ENCODE measurements around the gene ARX. TPM values are rescaled to one million over a fixed set of nuclear protein-coding genes. Genes with fewer than 3 reads are reported as not detected.

The ARX gene
- total and polyA plus RNA-seq, 2 experiments from 2014 or later, result 0.11 TPM; not detected in 1

- WGBS (ENCODE audit: low lambda C conversion rate, missing lambda C conversion rate), result 65% methylated on average over 5 of the region's 5 CpGs
Measured at GRCh38 chrX:24982306-24982965, 33.3 kb downstream of the ARX start.

DNA sequence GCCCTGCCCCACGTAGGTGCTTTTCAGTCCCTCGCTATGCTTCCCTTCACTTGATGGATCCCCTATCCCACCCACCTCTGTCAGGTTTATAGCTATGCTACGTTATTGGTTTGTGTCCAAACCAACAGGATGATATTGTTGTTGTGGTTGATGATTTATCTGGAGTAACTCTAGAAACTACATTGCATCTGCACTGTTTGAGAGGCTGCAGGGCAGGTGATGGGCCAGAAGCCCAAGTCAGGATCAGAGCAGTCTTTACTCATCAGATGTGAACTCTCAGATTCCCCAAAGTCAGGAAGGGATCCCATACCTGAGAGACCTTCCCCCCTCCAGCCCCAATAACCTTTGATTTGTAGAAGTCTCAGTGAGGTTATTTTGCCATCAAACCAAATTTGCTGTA, 34.7 kb downstream of the ARX start:
- no peaks in the 10 kb centered on the region for H3K4me1 ChIP-seq (ENCODE audit: insufficient read depth)
- H3K9me3 ChIP-seq (ENCODE audit: low read depth), result no peaks in the 10 kb centered on the region
- 90% methylated on average over 3 of the region's 3 CpGs for WGBS (ENCODE audit: low lambda C conversion rate, missing lambda C conversion rate)
- no peak overlapping the region for H3K4me2 ChIP-seq
- H3K27ac ChIP-seq, result no peak overlapping the region
- no peaks in the 10 kb centered on the region for H3K9me2 ChIP-seq (replicated peaks; ENCODE audit: insufficient read depth)
- no peak overlapping the region for H3K4me3 ChIP-seq
- no peaks in the 10 kb centered on the region for H3K36me3 ChIP-seq (replicated peaks; ENCODE audit: insufficient read depth, low read depth)
- H3K27me3 ChIP-seq, result no peaks in the 10 kb centered on the region
- no peak overlapping the region for H2AFZ ChIP-seq
- no peaks in the 10 kb centered on the region for H4K20me1 ChIP-seq (ENCODE audit: insufficient read depth, poor library complexity, severe bottlenecking)
- TF ChIP-seq, protein P1, sequence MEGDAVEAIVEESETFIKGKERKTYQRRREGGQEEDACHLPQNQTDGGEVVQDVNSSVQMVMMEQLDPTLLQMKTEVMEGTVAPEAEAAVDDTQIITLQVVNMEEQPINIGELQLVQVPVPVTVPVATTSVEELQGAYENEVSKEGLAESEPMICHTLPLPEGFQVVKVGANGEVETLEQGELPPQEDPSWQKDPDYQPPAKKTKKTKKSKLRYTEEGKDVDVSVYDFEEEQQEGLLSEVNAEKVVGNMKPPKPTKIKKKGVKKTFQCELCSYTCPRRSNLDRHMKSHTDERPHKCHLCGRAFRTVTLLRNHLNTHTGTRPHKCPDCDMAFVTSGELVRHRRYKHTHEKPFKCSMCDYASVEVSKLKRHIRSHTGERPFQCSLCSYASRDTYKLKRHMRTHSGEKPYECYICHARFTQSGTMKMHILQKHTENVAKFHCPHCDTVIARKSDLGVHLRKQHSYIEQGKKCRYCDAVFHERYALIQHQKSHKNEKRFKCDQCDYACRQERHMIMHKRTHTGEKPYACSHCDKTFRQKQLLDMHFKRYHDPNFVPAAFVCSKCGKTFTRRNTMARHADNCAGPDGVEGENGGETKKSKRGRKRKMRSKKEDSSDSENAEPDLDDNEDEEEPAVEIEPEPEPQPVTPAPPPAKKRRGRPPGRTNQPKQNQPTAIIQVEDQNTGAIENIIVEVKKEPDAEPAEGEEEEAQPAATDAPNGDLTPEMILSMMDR (IDR thresholded peaks at IDR 0.05; ENCODE audit: poor library complexity), result no peak
- TF ChIP-seq EZH2phosphoT487 (IDR thresholded peaks at IDR 0.05; ENCODE audit: low read depth, severe bottlenecking, unreplicated experiment) (no peak), EZH2 (IDR thresholded peaks at IDR 0.05; ENCODE audit: borderline replicate concordance) (no peak)
- DNase-seq (ENCODE audit: low spot score), result no peak
- H3K79me2 ChIP-seq, result no peaks in the 10 kb centered on the region

More at GRCh38 chrX:24982306-24982965, 33.3 kb downstream of the ARX start:
- Histone ChIP-seq H3K27me3 (no peaks in the 10 kb centered on the region), H3K4me2 (no peak overlapping the region), H3K9me3 (ENCODE audit: low read depth) (no peaks in the 10 kb centered on the region), H3K79me2 (no peaks in the 10 kb centered on the region), H3K9me2 (replicated peaks; ENCODE audit: insufficient read depth) (no peaks in the 10 kb centered on the region), H3K4me1 (ENCODE audit: insufficient read depth) (no peaks in the 10 kb centered on the region), H3K27ac (no peak overlapping the region), H3K36me3 (replicated peaks; ENCODE audit: insufficient read depth, low read depth) (no peaks in the 10 kb centered on the region), H3K4me3 (no peak overlapping the region), H4K20me1 (ENCODE audit: insufficient read depth, poor library complexity, severe bottlenecking) (no peaks in the 10 kb centered on the region), H2AFZ (no peak overlapping the region)
- DNase-seq (ENCODE audit: low spot score), result no peak
- TF ChIP-seq, protein P1 (IDR thresholded peaks at IDR 0.05; ENCODE audit: poor library complexity), result no peak

DNA sequence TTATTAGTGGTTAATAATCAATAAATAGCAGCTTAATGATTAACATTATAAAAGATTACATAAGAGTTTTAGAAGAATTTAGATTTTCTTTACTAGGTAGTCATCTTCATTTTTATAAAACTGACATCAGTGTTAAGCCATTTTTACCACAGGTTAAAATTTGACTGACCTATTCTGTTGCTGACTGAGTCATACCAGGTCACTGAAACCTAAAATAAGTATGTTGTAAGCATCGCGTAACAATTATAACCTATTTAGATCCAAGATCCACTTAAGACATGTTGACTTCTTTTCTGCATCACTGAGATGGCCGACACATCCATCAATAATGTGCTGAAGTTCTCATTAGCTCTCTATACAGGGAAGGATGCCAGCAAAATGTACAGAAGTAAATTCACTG, 36.7 kb downstream of the ARX start:
- Histone ChIP-seq H3K4me2 (no peak overlapping the region), H3K27me3 (no peaks in the 10 kb centered on the region), H3K27ac (no peak overlapping the region), H3K9me2 (replicated peaks; ENCODE audit: insufficient read depth) (no peaks in the 10 kb centered on the region), H3K4me1 (ENCODE audit: insufficient read depth) (no peaks in the 10 kb centered on the region), H3K9me3 (ENCODE audit: low read depth) (no peaks in the 10 kb centered on the region), H3K4me3 (no peak overlapping the region), H3K36me3 (replicated peaks; ENCODE audit: insufficient read depth, low read depth) (no peaks in the 10 kb centered on the region), H2AFZ (no peak overlapping the region), H4K20me1 (ENCODE audit: insufficient read depth, poor library complexity, severe bottlenecking) (no peaks in the 10 kb centered on the region), H3K79me2 (no peaks in the 10 kb centered on the region)
- TF ChIP-seq, protein P1 (IDR thresholded peaks at IDR 0.05; ENCODE audit: poor library complexity), result no peak
- TF ChIP-seq EZH2 (IDR thresholded peaks at IDR 0.05; ENCODE audit: borderline replicate concordance) (no peak), EZH2phosphoT487 (IDR thresholded peaks at IDR 0.05; ENCODE audit: low read depth, severe bottlenecking, unreplicated experiment) (no peak)
- no peak for DNase-seq (ENCODE audit: low spot score)
- 94% methylated on average over 3 of the region's 3 CpGs for WGBS (ENCODE audit: low lambda C conversion rate, missing lambda C conversion rate)

Data from hepatocyte (in vitro differentiated cells).